Measurements from ENCODE around the gene SNRNP200. TPM values are rescaled to one million over a fixed set of nuclear protein-coding genes. Genes with fewer than 3 reads are reported as not detected.

SNRNP200 gene
- total RNA-seq, 1 experiment from 2014 or later, result 68.1 TPM

DNA sequence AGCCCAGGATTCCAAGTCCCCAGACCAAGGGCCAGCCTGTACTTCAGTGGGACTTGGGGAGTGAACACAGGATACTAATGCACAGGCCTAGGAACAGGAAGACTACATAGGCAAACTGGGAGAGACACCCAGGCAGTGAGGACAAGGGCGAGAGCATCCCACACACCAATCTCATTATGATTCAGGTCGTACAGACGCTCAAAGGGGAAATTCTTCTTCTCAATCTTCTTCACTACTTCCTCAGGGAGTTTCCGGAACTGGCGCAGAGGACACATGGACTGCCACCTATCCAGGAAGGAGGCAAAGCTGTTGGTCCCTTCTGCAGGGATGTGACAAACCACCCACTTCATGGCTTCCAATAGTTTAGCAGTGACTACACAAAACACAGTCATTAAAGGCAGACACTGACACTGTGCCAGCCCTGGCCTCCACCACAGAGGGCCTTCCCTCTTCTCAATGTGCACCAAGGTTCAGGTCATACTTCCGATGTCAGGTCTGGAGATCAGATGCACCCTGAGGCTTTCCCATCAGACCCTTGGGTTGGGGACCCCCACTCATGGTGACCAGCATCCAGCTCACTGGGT lies 18.0 kb downstream of the SNRNP200 start:
- Histone ChIP-seq H3K4me2 (ENCODE audit: low read depth, low read length, poor library complexity, severe bottlenecking) (no peak overlapping the region), H3K27ac (ENCODE audit: low read length) (no peak overlapping the region), H3K27me3 (ENCODE audit: low read length) (no peaks in the 10 kb centered on the region), H3K4me3 (ENCODE audit: low read length) (no peak overlapping the region), H2AFZ (ENCODE audit: low read length) (no peak overlapping the region), H3K4me1 (ENCODE audit: low read length) (no peaks in the 10 kb centered on the region), H4K20me1 (ENCODE audit: insufficient read depth, low read depth, low read length) (peaks cover 6% of the 10 kb centered on the region; the same call in 1 of the 2 replicates), H3K9me3 (ENCODE audit: low read length) (no peaks in the 10 kb centered on the region), H3K79me2 (ENCODE audit: low read length) (no peaks in the 10 kb centered on the region), H3K9me2 (replicated peaks; ENCODE audit: insufficient read depth, low read length) (no peaks in the 10 kb centered on the region), H3K9ac (ENCODE audit: low read length) (no peak overlapping the region), H3K36me3 (ENCODE audit: insufficient read depth, low read length) (peaks cover 63% of the 10 kb centered on the region)
- DNase-seq, result no peak

DNA sequence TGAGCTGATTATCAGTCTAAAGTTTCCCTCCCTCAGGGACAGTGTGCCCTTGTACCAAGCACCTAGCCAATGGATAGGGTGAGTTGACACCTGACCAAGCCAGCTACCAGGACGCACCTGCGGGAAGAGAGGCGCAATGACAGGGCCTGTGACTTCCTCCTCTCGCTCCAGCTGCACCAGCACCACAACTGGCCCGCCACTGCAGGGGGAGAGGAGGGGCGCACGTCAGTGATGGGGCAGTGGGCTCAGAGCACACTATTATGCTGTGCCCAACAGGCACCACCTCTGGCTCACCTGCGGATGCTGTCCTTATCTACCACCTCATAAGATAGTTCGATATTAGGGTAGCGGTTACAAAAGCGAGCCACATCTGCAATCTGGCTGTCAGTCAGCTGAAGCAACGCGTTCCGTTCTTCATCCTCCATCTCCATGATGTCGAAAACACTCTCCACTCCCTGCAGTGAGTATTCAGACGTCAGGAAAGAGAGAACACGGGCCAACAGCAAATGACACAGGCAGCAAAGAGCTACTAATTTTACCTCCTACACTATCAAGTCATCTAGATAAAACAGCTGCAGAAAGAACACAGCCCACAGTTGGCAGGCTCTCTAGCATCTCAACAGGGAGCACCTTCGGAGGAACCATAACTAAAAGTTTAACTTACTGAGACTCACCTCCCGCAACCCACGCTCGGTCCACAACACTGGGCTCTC lies 28.4 kb downstream of the SNRNP200 start:
- no peak overlapping the region for H2AFZ ChIP-seq (ENCODE audit: low read length)
- H3K9me2 ChIP-seq (replicated peaks; ENCODE audit: insufficient read depth, low read length), result no peaks in the 10 kb centered on the region
- H4K20me1 ChIP-seq (ENCODE audit: insufficient read depth, low read depth, low read length), result peaks cover 5% of the 10 kb centered on the region; the same call in 1 of the 2 replicates
- no peak overlapping the region for H3K4me3 ChIP-seq (ENCODE audit: low read length)
- no peak overlapping the region for H3K27ac ChIP-seq (ENCODE audit: low read length)
- no peaks in the 10 kb centered on the region for H3K79me2 ChIP-seq (ENCODE audit: low read length)
- H3K4me1 ChIP-seq (ENCODE audit: low read length), result no peaks in the 10 kb centered on the region
- H3K4me2 ChIP-seq (ENCODE audit: low read depth, low read length, poor library complexity, severe bottlenecking), result no peak overlapping the region
- H3K9me3 ChIP-seq (ENCODE audit: low read length), result no peaks in the 10 kb centered on the region
- peaks cover 49% of the 10 kb centered on the region for H3K36me3 ChIP-seq (ENCODE audit: insufficient read depth, low read length)
- H3K27me3 ChIP-seq (ENCODE audit: low read length), result no peaks in the 10 kb centered on the region
- no peak overlapping the region for H3K9ac ChIP-seq (ENCODE audit: low read length)
- no peak for DNase-seq

DNA sequence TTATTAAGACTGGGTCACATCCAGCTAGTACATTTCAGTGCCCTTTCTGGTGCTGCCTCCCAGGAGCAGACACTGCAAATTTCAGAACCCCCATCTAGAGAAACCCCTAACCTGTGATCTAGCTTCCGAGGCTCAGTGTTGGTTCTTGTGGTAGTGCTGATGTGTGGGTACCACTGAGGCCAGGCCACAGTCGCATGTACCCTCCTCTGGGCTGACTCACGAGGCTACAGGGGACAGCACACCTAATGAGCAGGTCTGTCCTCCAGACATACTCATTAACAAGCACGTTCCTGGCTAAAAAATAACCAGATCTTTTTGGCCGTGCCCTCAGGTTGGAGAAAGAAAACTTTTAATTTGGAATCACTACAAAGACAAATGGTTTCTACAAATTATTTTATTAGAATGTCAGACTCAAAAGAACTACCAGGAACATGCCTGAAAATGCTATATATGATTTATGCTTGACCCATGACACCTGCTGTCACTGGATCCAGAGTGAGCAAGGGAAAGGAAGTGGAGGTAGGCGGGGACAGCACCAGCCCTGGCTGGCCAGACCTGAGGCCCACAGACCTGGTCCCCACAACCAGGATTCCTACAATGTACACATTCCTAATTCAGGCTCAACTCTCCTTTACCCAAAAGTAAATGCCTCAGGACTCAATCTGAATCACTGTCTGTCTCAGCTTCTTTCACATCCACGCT lies 30.8 kb downstream of the SNRNP200 start:
- Histone ChIP-seq H3K9ac (ENCODE audit: low read length) (no peak overlapping the region), H3K9me2 (replicated peaks; ENCODE audit: insufficient read depth, low read length) (no peaks in the 10 kb centered on the region), H3K79me2 (ENCODE audit: low read length) (no peaks in the 10 kb centered on the region), H3K36me3 (ENCODE audit: insufficient read depth, low read length) (peaks cover 48% of the 10 kb centered on the region), H4K20me1 (ENCODE audit: insufficient read depth, low read depth, low read length) (peaks cover 5% of the 10 kb centered on the region; the same call in 1 of the 2 replicates), H3K4me1 (ENCODE audit: low read length) (no peaks in the 10 kb centered on the region), H3K27me3 (ENCODE audit: low read length) (no peaks in the 10 kb centered on the region), H3K4me2 (ENCODE audit: low read depth, low read length, poor library complexity, severe bottlenecking) (no peak overlapping the region), H3K9me3 (ENCODE audit: low read length) (no peaks in the 10 kb centered on the region), H3K4me3 (ENCODE audit: low read length) (no peak overlapping the region), H3K27ac (ENCODE audit: low read length) (no peak overlapping the region), H2AFZ (ENCODE audit: low read length) (no peak overlapping the region)
- no peak for DNase-seq

DNA sequence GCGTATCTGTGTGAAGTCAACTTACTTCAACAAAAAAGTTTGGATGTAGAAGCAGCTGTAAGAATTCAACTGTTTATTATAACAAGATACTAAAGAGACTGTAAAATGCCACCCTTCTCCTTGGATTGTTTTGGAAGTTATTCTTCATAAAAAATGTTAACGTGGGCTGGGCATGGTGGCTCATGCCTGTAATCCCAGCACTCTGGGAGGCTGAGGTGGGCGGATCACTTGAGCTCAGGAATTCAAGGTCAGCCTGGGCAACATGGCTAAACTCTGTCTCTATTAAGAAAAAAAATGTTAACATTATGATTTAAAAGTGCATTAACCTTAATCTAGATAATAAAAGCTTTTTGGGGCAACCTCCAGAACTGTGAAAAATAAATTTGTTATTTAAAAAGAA lies 31.6 kb downstream of the SNRNP200 start:
- Histone ChIP-seq H4K20me1 (ENCODE audit: insufficient read depth, low read depth, low read length) (peaks cover 5% of the 10 kb centered on the region; the same call in 1 of the 2 replicates), H3K36me3 (ENCODE audit: insufficient read depth, low read length) (peaks cover 47% of the 10 kb centered on the region; the same call in 1 of the 2 replicates), H3K4me1 (ENCODE audit: low read length) (no peaks in the 10 kb centered on the region), H3K27ac (ENCODE audit: low read length) (no peak overlapping the region), H2AFZ (ENCODE audit: low read length) (no peak overlapping the region), H3K4me3 (ENCODE audit: low read length) (no peak overlapping the region), H3K9me2 (replicated peaks; ENCODE audit: insufficient read depth, low read length) (no peaks in the 10 kb centered on the region), H3K9ac (ENCODE audit: low read length) (no peak overlapping the region), H3K27me3 (ENCODE audit: low read length) (no peaks in the 10 kb centered on the region), H3K9me3 (ENCODE audit: low read length) (no peaks in the 10 kb centered on the region), H3K4me2 (ENCODE audit: low read depth, low read length, poor library complexity, severe bottlenecking) (no peak overlapping the region), H3K79me2 (ENCODE audit: low read length) (peaks cover 3% of the 10 kb centered on the region; the same call in 1 of the 2 replicates)
- no peak for DNase-seq

- no peak overlapping the region for H3K9ac ChIP-seq (ENCODE audit: low read length)
Measured at GRCh38 chr2:96271995-96272394, 33.4 kb downstream of the SNRNP200 start.

DNA sequence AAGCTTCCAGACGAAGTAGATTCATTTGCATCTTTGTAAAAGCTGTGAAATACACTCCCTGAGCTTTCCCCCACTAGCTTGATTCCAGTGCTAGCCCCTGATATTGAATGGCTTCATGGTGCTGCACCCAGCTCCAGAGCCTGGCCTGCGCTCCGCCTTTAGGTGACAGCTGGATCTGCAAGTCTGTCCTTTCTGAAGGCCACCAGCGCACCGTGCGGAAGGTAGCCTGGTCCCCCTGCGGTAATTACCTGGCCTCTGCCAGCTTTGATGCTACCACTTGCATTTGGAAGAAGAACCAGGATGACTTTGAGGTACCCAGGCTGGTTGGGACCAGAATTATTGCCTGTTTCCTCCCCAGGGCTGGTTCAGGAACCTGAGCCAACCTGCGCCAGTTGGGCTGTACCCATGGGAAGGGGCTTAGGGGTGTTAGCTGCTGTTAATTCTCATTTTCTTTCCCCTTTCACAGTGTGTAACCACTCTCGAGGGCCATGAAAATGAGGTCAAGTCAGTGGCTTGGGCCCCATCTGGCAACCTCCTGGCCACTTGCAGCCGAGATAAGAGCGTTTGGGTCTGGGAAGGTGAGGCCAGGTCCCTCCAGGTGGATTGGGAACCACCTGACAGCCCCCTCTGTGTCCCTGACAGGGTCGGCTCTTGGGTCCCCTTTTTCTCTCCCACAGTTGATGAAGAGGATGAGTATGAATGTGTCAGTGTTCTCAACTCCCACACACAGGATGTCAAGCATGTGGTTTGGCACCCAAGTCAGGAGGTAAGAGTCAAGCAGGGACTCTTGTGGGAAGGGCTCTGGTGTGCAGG lies 38.0 kb downstream of the SNRNP200 start:
- Histone ChIP-seq H3K9me3 (ENCODE audit: low read length) (no peaks in the 10 kb centered on the region), H3K4me2 (ENCODE audit: low read depth, low read length, poor library complexity, severe bottlenecking) (peak overlapping the region; percentile 93), H3K27me3 (ENCODE audit: low read length) (no peaks in the 10 kb centered on the region), H3K36me3 (ENCODE audit: insufficient read depth, low read length) (peaks cover 31% of the 10 kb centered on the region; the same call in 1 of the 2 replicates), H4K20me1 (ENCODE audit: insufficient read depth, low read depth, low read length) (peaks cover 21% of the 10 kb centered on the region; the same call in 1 of the 2 replicates), H2AFZ (ENCODE audit: low read length) (no peak overlapping the region), H3K4me1 (ENCODE audit: low read length) (peaks cover 22% of the 10 kb centered on the region), H3K4me3 (ENCODE audit: low read length) (peak overlapping the region; percentile 100), H3K79me2 (ENCODE audit: low read length) (peaks cover 61% of the 10 kb centered on the region), H3K9me2 (replicated peaks; ENCODE audit: insufficient read depth, low read length) (no peaks in the 10 kb centered on the region), H3K9ac (ENCODE audit: low read length) (peak overlapping the region; percentile 98), H3K27ac (ENCODE audit: low read length) (no peak overlapping the region)
- peak; percentile 65 for DNase-seq

More at GRCh38 chr2:96271995-96272394, 33.4 kb downstream of the SNRNP200 start:
- Histone ChIP-seq H3K4me3 (ENCODE audit: low read length) (no peak overlapping the region), H3K36me3 (ENCODE audit: insufficient read depth, low read length) (peaks cover 48% of the 10 kb centered on the region; the same call in 1 of the 2 replicates), H3K4me1 (ENCODE audit: low read length) (peaks cover 7% of the 10 kb centered on the region), H3K27me3 (ENCODE audit: low read length) (no peaks in the 10 kb centered on the region), H3K79me2 (ENCODE audit: low read length) (peaks cover 18% of the 10 kb centered on the region), H4K20me1 (ENCODE audit: insufficient read depth, low read depth, low read length) (peaks cover 13% of the 10 kb centered on the region), H3K27ac (ENCODE audit: low read length) (no peak overlapping the region), H2AFZ (ENCODE audit: low read length) (no peak overlapping the region), H3K4me2 (ENCODE audit: low read depth, low read length, poor library complexity, severe bottlenecking) (no peak overlapping the region), H3K9me2 (replicated peaks; ENCODE audit: insufficient read depth, low read length) (no peaks in the 10 kb centered on the region), H3K9me3 (ENCODE audit: low read length) (no peaks in the 10 kb centered on the region)
- DNase-seq, result no peak

DNA sequence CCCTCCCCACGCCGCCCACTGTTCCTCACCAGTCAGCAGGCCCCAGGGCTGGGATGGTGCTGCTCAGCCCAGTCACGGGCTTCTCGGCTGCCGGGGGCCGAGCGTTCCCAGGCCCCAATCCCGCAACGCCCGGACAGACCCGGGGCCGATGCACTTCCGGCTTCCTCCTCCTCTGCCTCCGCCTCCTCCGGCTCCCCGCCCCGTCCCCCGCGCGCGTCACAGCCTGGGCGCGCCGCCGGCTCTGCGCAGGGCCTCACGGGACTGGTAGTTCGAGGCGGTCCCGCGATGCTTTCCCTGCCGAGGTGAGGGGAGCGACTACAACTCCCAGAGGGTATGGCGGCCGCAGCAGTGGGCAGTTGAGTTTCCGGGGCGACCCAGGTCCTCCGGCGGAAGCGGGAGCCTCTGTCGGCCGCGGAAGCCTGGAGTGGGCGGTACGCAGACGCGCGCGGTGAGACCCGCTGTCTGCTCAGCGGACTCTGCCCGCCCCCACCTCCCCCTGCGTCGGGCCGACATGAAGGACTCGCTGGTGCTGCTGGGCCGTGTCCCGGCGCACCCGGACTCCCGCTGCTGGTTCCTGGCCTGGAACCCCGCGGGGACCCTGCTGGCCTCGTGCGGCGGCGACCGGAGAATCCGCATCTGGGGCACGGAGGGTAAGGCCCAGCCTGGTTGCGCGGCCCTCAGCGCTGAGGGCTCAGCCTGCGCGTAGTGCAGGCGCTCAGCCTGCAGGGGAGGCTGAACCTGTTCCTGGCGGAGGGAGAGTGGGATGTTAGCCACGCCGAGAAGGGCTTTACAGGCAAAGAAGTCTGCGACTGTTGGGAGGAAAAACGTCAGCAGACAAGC lies 39.3 kb downstream of the SNRNP200 start, which contains the start of the genes CIAO1 and TMEM127:
Gene CIAO1 (plus strand): TSS at position 386 of the 840 bp plus-strand sequence. CDS start 126 bp downstream, at position 512.
Gene TMEM127 (minus strand): TSS at position 158 of the 840 bp plus-strand sequence. CDS start 616 bp downstream, outside the sequence.
- DNase-seq, result peak; percentile 99
- H3K79me2 ChIP-seq (ENCODE audit: low read length), result peaks cover 72% of the 10 kb centered on the region
- peaks cover 30% of the 10 kb centered on the region for H3K4me1 ChIP-seq (ENCODE audit: low read length)
- H4K20me1 ChIP-seq (ENCODE audit: insufficient read depth, low read depth, low read length), result peaks cover 26% of the 10 kb centered on the region; the same call in 1 of the 2 replicates
- peaks cover 21% of the 10 kb centered on the region; the same call in 1 of the 2 replicates for H3K36me3 ChIP-seq (ENCODE audit: insufficient read depth, low read length)
- H3K9ac ChIP-seq (ENCODE audit: low read length), result peak within 1 kb of the TSS; percentile 98
- no peaks in the 10 kb centered on the region for H3K9me2 ChIP-seq (replicated peaks; ENCODE audit: insufficient read depth, low read length)
- peak within 1 kb of the TSS; percentile 57; the same call in 1 of the 2 replicates for H3K27ac ChIP-seq (ENCODE audit: low read length)
- peak within 1 kb of the TSS; percentile 100 for H3K4me3 ChIP-seq (ENCODE audit: low read length)
- H3K27me3 ChIP-seq (ENCODE audit: low read length), result no peaks in the 10 kb centered on the region
- peak within 1 kb of the TSS; percentile 74; the same call in 1 of the 2 replicates for H2AFZ ChIP-seq (ENCODE audit: low read length)
- no peaks in the 10 kb centered on the region for H3K9me3 ChIP-seq (ENCODE audit: low read length)
- peak within 1 kb of the TSS; percentile 93 for H3K4me2 ChIP-seq (ENCODE audit: low read depth, low read length, poor library complexity, severe bottlenecking)

Measured in Karpas-422 (cell line).